ENCODE data around the gene TECTB.

TECTB gene

GRCh38 chr10:112335111-112335867 is 52.1 kb downstream of the TECTB start:
- DNase-seq (ENCODE audit: low spot score), result no peak
- ChIA-PET CTCF (interaction anchor here (0.5 to 0.7 kb wide), 4 partner anchors 64 to 1852 kb away, joined by 3 to 4 read pairs (median 3); no protein-coding TSS in a partner anchor), POLR2A (ENCODE audit: low non-redundant PET) (no interaction called here)
- TF ChIP-seq, protein P1, sequence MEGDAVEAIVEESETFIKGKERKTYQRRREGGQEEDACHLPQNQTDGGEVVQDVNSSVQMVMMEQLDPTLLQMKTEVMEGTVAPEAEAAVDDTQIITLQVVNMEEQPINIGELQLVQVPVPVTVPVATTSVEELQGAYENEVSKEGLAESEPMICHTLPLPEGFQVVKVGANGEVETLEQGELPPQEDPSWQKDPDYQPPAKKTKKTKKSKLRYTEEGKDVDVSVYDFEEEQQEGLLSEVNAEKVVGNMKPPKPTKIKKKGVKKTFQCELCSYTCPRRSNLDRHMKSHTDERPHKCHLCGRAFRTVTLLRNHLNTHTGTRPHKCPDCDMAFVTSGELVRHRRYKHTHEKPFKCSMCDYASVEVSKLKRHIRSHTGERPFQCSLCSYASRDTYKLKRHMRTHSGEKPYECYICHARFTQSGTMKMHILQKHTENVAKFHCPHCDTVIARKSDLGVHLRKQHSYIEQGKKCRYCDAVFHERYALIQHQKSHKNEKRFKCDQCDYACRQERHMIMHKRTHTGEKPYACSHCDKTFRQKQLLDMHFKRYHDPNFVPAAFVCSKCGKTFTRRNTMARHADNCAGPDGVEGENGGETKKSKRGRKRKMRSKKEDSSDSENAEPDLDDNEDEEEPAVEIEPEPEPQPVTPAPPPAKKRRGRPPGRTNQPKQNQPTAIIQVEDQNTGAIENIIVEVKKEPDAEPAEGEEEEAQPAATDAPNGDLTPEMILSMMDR (conservative IDR thresholded peaks at IDR 0.05; ENCODE audit: low read depth), result no peak
- H3K27ac ChIP-seq, result no peak overlapping the region

GRCh38 chr10:112335868-112336265 is 52.7 kb downstream of the TECTB start:
- ChIA-PET POLR2A (ENCODE audit: low non-redundant PET) (no interaction called here), CTCF (no interaction called here)
- TF ChIP-seq, protein P1 (conservative IDR thresholded peaks at IDR 0.05; ENCODE audit: low read depth), result no peak
- H3K27ac ChIP-seq, result no peak overlapping the region
- DNase-seq (ENCODE audit: low spot score), result no peak

GRCh38 chr10:112336556-112337201 is 53.5 kb downstream of the TECTB start:
- DNase-seq (ENCODE audit: low spot score), result no peak
- POLR2A ChIA-PET (ENCODE audit: low non-redundant PET), result no interaction called here
- CTCF ChIA-PET, result interaction anchor here (1.3 kb wide), 1 partner anchor 15 kb away, joined by 4 read pairs; no protein-coding TSS in a partner anchor
- TF ChIP-seq, protein P1 (conservative IDR thresholded peaks at IDR 0.05; ENCODE audit: low read depth), result no peak
- H3K27ac ChIP-seq, result no peak overlapping the region

DNA sequence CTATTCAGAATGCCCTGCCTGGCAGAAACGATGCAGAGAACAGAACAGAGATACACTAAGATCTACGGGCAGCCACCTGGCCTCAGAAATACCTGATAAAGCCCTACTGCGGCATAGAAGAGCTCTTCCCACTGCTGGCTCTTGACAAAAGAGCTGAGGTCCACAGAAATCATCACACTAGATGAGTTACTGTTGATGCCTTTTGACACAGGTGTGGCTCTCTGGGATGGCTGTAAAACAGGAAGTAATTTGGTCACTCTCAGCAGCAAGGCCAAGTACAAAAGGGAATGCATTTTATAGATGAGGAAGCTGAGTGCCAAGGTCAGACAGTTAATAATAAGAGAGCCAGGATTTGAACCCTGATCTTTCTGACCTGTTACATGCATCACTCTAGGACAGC is 55.8 kb downstream of the TECTB start:
- POLR2A ChIA-PET (ENCODE audit: low non-redundant PET), result no interaction called here
- no peak for DNase-seq (ENCODE audit: low spot score)

GRCh38 chr10:112340601-112341000 is 57.4 kb downstream of the TECTB start:
- TF ChIP-seq, protein P1 (conservative IDR thresholded peaks at IDR 0.05; ENCODE audit: low read depth), result no peak
- no peak overlapping the region for H3K27ac ChIP-seq
- DNase-seq (ENCODE audit: low spot score), result no peak
- ChIA-PET CTCF (interaction anchor here (0.5 kb wide), 1 partner anchor 72 kb away, joined by 3 read pairs; no protein-coding TSS in a partner anchor), POLR2A (ENCODE audit: low non-redundant PET) (no interaction called here)

More for the DNA sequence above, 55.8 kb downstream of the TECTB start:
- TF ChIP-seq, protein P1 (conservative IDR thresholded peaks at IDR 0.05; ENCODE audit: low read depth), result no peak
- no peak overlapping the region for H3K27ac ChIP-seq
- CTCF ChIA-PET, result no interaction called here

DNA sequence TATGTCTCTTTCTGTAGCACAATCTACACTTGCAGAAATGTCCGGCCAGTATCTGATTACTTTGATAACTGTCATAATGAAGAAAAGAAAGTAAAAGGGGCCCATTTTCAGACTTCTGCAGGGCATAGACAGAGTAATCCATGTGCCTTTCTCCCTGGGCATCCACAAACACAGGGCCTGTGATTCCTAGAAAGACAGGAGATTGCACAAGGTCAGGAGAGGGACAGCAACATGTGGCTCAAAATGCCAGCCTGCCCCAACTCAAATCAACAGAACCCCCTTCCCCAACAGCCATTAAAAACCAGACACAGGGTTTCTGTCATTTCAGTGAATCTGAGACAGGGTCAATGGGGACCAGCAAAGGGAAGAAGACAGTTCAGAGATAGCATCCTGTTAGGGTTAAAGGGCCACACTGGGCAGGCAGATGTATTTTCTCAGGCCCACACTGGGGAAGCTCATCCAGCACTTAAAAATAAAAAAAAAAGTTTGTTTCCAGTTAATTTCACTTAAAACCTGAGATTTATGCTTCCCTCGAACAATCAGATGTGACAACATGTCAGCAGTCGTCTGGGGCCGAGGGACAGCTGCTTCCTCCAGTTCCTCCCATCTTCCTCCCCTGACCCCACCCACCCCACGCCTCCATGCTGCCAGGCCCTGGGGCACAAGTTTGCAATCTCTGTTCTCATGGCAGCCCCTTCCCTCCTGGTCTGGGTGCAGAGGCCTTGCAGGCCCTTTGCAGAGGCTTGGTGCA is 60.0 kb downstream of the TECTB start:
- TF ChIP-seq, protein P1 (conservative IDR thresholded peaks at IDR 0.05; ENCODE audit: low read depth), result no peak
- H3K27ac ChIP-seq, result no peak overlapping the region
- POLR2A ChIA-PET (ENCODE audit: low non-redundant PET), result no interaction called here
- CTCF ChIA-PET, result interaction anchor here (0.6 kb wide), 2 partner anchors 120 to 1461 kb away, joined by 4 read pairs; no protein-coding TSS in a partner anchor
- DNase-seq (ENCODE audit: low spot score), result no peak

Data from RWPE1 (cell line).